AG08396 (cell line): ENCODE results near the gene PCGF3.
"Not testable (repeated sequence)": the region's sequence is repeated elsewhere in the genome, so short reads cannot be mapped to it uniquely, and the experiment has no call there.

ENCODE experiments used
- DNase-seq: peaks from one replicate; pipeline ENCODE4 v3.0.0; 2012; ENCODE audit warnings: low spot score, mixed read lengths

Gene PCGF3

DNA sequence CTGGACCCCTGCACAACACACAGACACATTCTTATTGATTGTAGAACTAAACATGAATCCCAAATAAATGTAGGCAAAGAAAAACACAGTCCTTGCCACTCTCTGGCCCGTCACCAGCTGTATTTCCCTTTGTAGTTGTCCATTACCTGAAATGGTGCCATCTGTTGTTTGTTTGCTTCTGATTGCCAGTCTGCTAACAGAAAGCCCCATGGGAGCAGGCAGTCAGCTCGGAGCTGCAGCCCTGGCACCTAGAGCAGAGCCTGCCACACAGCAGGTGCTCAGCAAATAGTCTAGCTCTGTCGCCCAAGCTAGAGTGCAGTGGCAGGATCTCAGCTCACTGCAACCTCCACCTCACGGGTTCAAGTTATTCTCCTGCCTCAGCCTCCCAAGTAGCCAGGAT is 91.4 kb downstream of the PCGF3 start:
- no peak for DNase-seq

DNA sequence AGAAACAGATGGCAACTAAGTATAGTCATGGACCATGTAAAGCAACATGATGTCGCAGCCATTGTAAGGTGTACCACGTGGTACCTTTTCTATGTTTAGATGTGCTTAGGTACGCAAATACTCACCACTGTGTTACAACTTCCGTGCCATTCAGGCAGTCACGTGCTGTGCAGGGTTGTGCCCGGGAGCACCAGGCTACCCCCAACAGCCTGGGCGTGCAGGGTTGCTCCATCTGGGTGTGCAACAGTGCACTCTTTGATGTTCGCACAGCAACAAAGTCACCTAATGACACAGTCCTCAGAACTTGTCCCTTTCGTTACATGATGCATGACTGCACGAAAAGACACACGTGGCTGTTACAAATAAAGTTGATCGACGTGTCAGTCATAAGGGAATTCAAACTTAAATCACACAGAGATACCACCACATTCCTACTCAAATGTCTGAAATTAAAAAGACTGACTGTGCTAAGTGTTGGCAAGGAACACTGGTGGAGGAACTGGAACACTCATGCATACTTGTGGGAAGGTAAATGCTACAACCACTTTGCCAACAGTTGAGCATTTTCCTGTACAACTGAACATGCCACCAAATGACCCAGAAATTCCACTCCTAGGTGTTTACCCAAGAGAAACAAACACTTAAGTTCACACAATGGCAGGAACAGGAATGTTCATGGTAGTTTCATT is 95.9 kb downstream of the PCGF3 start:
- DNase-seq: no peak

- DNase-seq: no peak
Measured at GRCh38 chr4:803884-804283, 98.3 kb downstream of the PCGF3 start.

- no peak for DNase-seq
Measured at GRCh38 chr4:804804-805203, 99.2 kb downstream of the PCGF3 start.

DNA sequence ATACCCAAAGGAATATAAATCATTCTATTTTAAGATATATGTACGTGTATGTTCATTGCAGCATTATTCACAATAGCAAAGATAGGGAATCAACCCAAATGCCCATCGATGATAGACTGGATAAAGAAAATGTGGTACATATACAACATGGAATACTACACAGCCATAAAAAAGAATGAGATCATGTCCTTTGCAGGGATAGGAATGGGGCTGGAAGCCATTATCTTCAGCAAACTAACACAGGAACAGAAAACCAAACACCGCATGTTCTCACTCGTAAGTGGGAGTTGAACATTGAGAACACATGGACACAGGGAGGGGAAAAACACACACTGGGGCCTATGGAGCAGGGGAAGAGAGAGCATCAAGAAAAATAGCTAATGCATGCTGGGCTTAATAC is 101.3 kb downstream of the PCGF3 start:
- DNase-seq: not testable (repeated sequence)

DNA sequence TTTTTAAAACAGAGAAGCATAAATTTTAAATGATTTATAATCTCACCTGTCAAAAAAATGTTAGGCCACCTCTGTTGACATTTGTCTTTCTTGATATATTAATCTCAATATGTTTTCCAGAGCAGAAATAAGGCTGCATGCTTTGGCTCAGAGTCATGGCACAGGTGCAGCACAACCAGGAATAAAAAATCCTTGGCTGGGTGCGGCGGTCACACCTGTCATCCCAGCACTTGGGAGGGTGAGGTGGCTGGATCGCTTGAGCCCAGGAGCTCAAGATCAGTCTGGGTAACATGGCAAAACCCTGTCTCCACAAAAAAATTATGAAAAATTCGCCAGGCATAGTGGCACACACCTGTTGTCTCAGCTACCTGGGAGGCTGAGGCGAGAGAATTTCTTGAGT is 102.2 kb downstream of the PCGF3 start:
- no peak for DNase-seq

DNA sequence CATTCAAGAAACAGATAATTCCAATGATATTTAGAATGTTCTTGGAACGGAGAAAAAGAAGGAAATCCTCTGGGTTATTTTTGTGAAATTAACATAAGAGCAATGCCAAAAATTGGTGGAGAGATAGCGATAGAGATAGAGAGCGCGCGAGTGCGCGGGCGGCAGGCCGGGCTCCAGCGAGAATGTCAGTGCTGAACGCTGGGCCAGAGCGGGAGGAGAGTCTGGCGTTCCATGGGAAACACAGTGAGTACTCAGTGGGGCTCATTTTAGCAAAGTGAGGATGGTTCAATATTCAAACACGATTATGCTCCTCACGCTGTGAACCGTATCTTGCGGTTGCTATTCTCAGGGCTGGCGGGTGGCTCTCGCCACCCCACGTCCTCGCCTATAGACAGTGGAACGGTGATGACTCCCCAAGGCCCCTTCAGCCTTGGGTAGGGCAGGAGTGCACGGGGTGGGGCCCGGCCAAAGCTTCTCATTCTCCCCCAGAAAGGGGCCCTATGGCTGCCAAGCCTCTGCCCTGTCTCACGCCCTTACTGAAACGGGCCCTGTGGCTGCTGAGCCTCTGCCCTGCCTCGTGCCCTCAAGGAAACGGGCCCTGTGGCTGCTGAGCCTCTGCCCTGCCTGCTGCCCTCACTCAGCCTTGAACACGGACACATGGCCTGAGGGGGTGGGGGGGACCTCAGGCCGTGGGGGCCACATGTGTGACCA is 103.4 kb downstream of the PCGF3 start:
- DNase-seq: no peak

- no peak for DNase-seq
Measured at GRCh38 chr4:813900-814299, 108.3 kb downstream of the PCGF3 start.

GRCh38 chr4:814312-814850 is 108.7 kb downstream of the PCGF3 start:
- no peak for DNase-seq

DNA sequence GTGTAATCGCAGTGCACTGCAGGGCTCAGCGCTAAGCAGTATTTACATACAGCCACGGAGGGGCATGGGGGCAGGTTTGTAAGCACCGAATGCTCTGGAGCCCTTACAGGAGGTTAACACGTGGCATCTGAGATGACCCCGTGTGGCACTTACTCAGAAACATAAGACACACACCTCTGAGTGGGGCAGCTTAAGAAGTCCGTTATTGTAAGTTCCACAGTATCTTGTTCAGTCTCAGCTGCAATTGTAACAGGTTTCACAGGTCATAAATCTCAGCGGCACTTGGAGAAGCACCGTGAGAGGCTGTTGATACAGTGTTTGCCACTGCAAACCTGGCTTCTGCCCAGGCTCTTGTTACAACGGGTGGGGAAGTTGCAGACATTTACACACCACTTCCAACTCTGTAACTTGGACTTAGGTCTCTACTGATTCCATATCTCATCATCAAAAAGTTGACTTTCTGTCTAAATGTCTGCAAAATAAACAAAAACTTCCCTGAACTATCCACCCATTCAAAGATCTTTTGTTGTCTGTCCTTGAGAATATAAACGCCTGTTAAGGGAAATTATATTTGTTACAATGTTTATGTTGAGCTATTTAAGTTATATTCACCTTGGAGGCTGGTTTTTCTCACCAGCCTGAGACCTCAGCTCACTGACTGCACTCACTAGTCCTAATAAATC is 110.0 kb downstream of the PCGF3 start:
- no peak for DNase-seq

GRCh38 chr4:818106-818921 is 112.7 kb downstream of the PCGF3 start:
- no peak for DNase-seq

DNA sequence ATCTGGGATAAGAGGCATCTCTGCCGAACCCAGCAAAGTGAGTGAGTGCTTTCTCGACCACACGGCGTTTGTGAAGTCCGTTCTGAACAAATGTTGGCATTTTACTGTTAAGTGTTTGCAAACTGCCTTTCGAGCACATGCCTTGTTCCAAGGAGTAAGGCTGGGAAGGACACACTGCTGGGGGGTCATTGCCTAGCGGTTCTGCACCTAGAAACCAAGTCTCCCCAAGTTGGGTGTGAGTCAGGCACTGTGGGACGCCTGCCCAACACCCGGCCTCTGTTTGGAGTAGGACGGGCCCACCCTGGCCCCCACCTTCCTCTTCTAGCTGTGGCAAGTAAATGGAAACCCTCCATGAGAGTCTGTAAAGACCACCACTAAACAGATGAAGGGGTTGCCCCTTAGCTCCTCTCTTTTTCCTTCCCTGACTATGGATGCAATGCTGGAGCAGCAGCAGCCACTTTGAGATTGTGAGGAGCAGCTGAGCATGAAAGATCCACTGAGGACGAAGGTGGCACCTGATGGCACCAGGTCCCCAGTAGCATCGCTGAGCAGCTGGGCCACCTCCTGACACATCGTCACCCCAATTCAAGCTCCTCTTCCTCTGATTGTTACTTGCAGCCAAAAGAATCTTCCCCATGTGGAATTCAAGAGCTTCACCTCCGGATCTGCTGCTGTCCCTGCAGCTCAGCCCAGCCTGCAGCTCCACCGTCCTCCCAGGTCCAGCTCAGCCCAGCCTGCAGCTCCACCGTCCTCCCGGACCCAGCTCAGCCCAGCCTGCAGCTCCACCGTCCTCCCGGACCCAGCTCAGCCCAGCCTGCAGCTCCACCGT is 114.0 kb downstream of the PCGF3 start:
- no peak for DNase-seq
